CD4-positive, alpha-beta T cell treated with Interleukin-6 at 100 ng/mL for 8 hours (primary cell): Measurements from ENCODE around the gene ZSCAN21.
A peak's percentile ranks its signal among the peaks of the same experiment; 100 is the strongest.

ENCODE experiments used
- DNase-seq: peaks from one replicate; pipeline ENCODE4 v3.0.0-alpha.2; 2020; ENCODE audit warnings: mixed read lengths, low spot score

ZSCAN21 gene

GRCh38 chr7:100027197-100027596 is 22.4 kb upstream of the ZSCAN21 start:
- DNase-seq: no peak

- no peak for DNase-seq
Observed at GRCh38 chr7:100029596-100029995, 20.0 kb upstream of the ZSCAN21 start.

- no peak for DNase-seq
Observed at GRCh38 chr7:100033526-100033925, 16.0 kb upstream of the ZSCAN21 start.

GRCh38 chr7:100034871-100035510 is 14.6 kb upstream of the ZSCAN21 start:
- DNase-seq: no peak

- DNase-seq: no peak
Observed at GRCh38 chr7:100035876-100036275, 13.7 kb upstream of the ZSCAN21 start.

GRCh38 chr7:100038326-100038725 is 11.2 kb upstream of the ZSCAN21 start:
- no peak for DNase-seq

GRCh38 chr7:100040575-100040974 is 9.0 kb upstream of the ZSCAN21 start:
- DNase-seq: no peak

- DNase-seq: no peak
Observed at GRCh38 chr7:100044718-100045117, 4.9 kb upstream of the ZSCAN21 start.

GRCh38 chr7:100048680-100049079 is 894 bp upstream of the ZSCAN21 start:
- DNase-seq: no peak

- no peak for DNase-seq
Observed at GRCh38 chr7:100051611-100052010, 2.0 kb downstream of the ZSCAN21 start.

GRCh38 chr7:100053215-100053614 is 3.6 kb downstream of the ZSCAN21 start:
- peak; percentile 30 for DNase-seq

GRCh38 chr7:100057006-100057405 is 7.4 kb downstream of the ZSCAN21 start:
- no peak for DNase-seq

GRCh38 chr7:100059251-100059739 is 9.7 kb downstream of the ZSCAN21 start:
- no peak for DNase-seq

GRCh38 chr7:100061518-100062193 is 12.1 kb downstream of the ZSCAN21 start:
- DNase-seq: no peak

GRCh38 chr7:100063376-100063775 is 13.8 kb downstream of the ZSCAN21 start:
- DNase-seq: no peak

- no peak for DNase-seq
Observed at GRCh38 chr7:100064162-100064561, 14.6 kb downstream of the ZSCAN21 start.

GRCh38 chr7:100065452-100066186 is 16.0 kb downstream of the ZSCAN21 start:
- DNase-seq: no peak

GRCh38 chr7:100066953-100067352 is 17.4 kb downstream of the ZSCAN21 start:
- DNase-seq: no peak

- no peak for DNase-seq
Observed at GRCh38 chr7:100069991-100070390, 20.4 kb downstream of the ZSCAN21 start.

- DNase-seq: no peak
Observed at GRCh38 chr7:100071018-100071723, 21.6 kb downstream of the ZSCAN21 start.

GRCh38 chr7:100072462-100072861 is 22.9 kb downstream of the ZSCAN21 start:
- DNase-seq: no peak

GRCh38 chr7:100074841-100075240 is 25.3 kb downstream of the ZSCAN21 start:
- DNase-seq: no peak
